GM18858 (cell line): ENCODE results near the gene NDUFS6.
"Not testable (repeated sequence)": the region's sequence is repeated elsewhere in the genome, so short reads cannot be mapped to it uniquely, and the experiment has no call there.

ENCODE experiments used
- ATAC-seq: cut with Tn5 transposase; IDR thresholded peaks from one replicate; pipeline ENCODE4 v1.9.1; 2021; ENCODE audit not compliant: unreplicated experiment

NDUFS6 gene

GRCh38 chr5:1814183-1815020 is 13.2 kb downstream of the NDUFS6 start:
- no peak for ATAC-seq

GRCh38 chr5:1815071-1815786 is 14.0 kb downstream of the NDUFS6 start:
- ATAC-seq: no peak

GRCh38 chr5:1815881-1816292 is 14.7 kb downstream of the NDUFS6 start:
- ATAC-seq: no peak

- ATAC-seq: not testable (repeated sequence)
Measured at GRCh38 chr5:1816495-1817089, 15.4 kb downstream of the NDUFS6 start.

GRCh38 chr5:1817261-1818043 is 16.2 kb downstream of the NDUFS6 start:
- ATAC-seq: no peak

- no peak for ATAC-seq
Measured at GRCh38 chr5:1818784-1819183, 17.6 kb downstream of the NDUFS6 start.

- no peak for ATAC-seq
Measured at GRCh38 chr5:1819458-1819857, 18.3 kb downstream of the NDUFS6 start.

GRCh38 chr5:1820381-1820780 is 19.2 kb downstream of the NDUFS6 start:
- no peak for ATAC-seq

- ATAC-seq: no peak
Measured at GRCh38 chr5:1820926-1821325, 19.7 kb downstream of the NDUFS6 start.

GRCh38 chr5:1821862-1822261 is 20.7 kb downstream of the NDUFS6 start:
- no peak for ATAC-seq

- no peak for ATAC-seq
Measured at GRCh38 chr5:1823381-1824034, 22.3 kb downstream of the NDUFS6 start.

GRCh38 chr5:1824109-1824821 is 23.1 kb downstream of the NDUFS6 start:
- no peak for ATAC-seq

- ATAC-seq: no peak
Measured at GRCh38 chr5:1824903-1825841, 24.0 kb downstream of the NDUFS6 start.

- no peak for ATAC-seq
Measured at GRCh38 chr5:1826235-1826980, 25.2 kb downstream of the NDUFS6 start.

GRCh38 chr5:1827025-1827885 is 26.0 kb downstream of the NDUFS6 start:
- no peak for ATAC-seq

GRCh38 chr5:1827886-1828397 is 26.7 kb downstream of the NDUFS6 start:
- ATAC-seq: no peak
